GM23338 (cell line): ENCODE results near the gene EXD3. TPM values are rescaled to one million over a fixed set of nuclear protein-coding genes. Genes with fewer than 3 reads are reported as not detected.

Experiments
- ATAC-seq: fragments of 200-7000 bp; cut with Tn5 transposase; 3 replicates; pipeline ENCODE4 v1.9.1; 2020
- DNase-seq: peaks from one replicate; pipeline ENCODE4 v3.0.0-alpha.2; 2015; ENCODE audit warnings: low spot score
- H2AFZ ChIP-seq: fragments of 200-600 bp; sonication (generic); 2 replicates; pipeline ENCODE4 v1.8.0; 2016; ENCODE audit warnings: antibody characterized with exemption, mild to moderate bottlenecking, moderate library complexity
- H3F3A ChIP-seq: fragments of 200-600 bp; sonication (generic); replicated peaks from 2 replicates; pipeline ENCODE4 v1.8.0; 2017; ENCODE audit warnings: antibody characterized with exemption, mixed run types, low read depth
- H3K27ac ChIP-seq: fragments of 200-600 bp; sonication (generic); 2 replicates; pipeline ENCODE4 v1.6.1; 2016; ENCODE audit warnings: low read depth
- H3K27me3 ChIP-seq: fragments of 200-600 bp; sonication (generic); 2 replicates; pipeline ENCODE4 v1.8.0; 2016; ENCODE audit warnings: mild to moderate bottlenecking, mixed run types, moderate library complexity; ENCODE audit not compliant: insufficient read depth
- H3K36me3 ChIP-seq: fragments of 200-600 bp; sonication (generic); 2 replicates; pipeline ENCODE4 v1.8.0; 2016; ENCODE audit warnings: mild to moderate bottlenecking; ENCODE audit not compliant: insufficient read depth
- H3K4me1 ChIP-seq: fragments of 200-600 bp; sonication (generic); 2 replicates; pipeline ENCODE4 v1.8.0; 2016; ENCODE audit warnings: mild to moderate bottlenecking, moderate library complexity; ENCODE audit not compliant: insufficient read depth
- H3K4me2 ChIP-seq: fragments of 200-600 bp; sonication (generic); 2 replicates; pipeline ENCODE4 v1.7.1; 2017; ENCODE audit warnings: mixed run types
- H3K4me3 ChIP-seq: fragments of 200-600 bp; sonication (generic); 2 replicates; pipeline ENCODE4 v1.6.1; 2016; ENCODE audit warnings: mixed run types
- H3K79me2 ChIP-seq: fragments of 200-600 bp; sonication (generic); replicated peaks from 2 replicates; pipeline ENCODE4 v1.8.0; 2017; ENCODE audit warnings: mild to moderate bottlenecking; ENCODE audit not compliant: insufficient read depth
- H3K9me2 ChIP-seq: fragments of 200-600 bp; sonication (generic); 2 replicates; pipeline ENCODE4 v1.8.0; 2017; ENCODE audit not compliant: insufficient read depth
- H4K20me1 ChIP-seq: fragments of 200-600 bp; sonication (generic); replicated peaks from 2 replicates; pipeline ENCODE4 v1.8.0; 2017; ENCODE audit warnings: mild to moderate bottlenecking; ENCODE audit not compliant: insufficient read depth
- H3K27ac Mint-ChIP-seq: 2 replicates; pipeline ENCODE4 v1.8.0; 2020; ENCODE audit warnings: inconsistent platforms, mild to moderate bottlenecking, moderate library complexity, mixed read lengths
- H3K27me3 Mint-ChIP-seq: 3 replicates; pipeline ENCODE4 v1.8.0; 2022; ENCODE audit warnings: low read depth, mild to moderate bottlenecking, moderate library complexity, mixed read lengths, inconsistent platforms; ENCODE audit not compliant: insufficient read depth, poor library complexity
- H3K36me3 Mint-ChIP-seq: 3 replicates; pipeline ENCODE4 v1.8.0; 2021; ENCODE audit warnings: low read depth, mild to moderate bottlenecking, inconsistent platforms, moderate library complexity, mixed read lengths
- H3K4me1 Mint-ChIP-seq: 3 replicates; pipeline ENCODE4 v1.8.0; 2020; ENCODE audit warnings: mild to moderate bottlenecking, inconsistent platforms, mixed read lengths
- H3K4me3 Mint-ChIP-seq: 3 replicates; pipeline ENCODE4 v1.8.0; 2021; ENCODE audit warnings: moderate library complexity, mild to moderate bottlenecking, inconsistent platforms, mixed read lengths
- H3K9me3 Mint-ChIP-seq: 3 replicates; pipeline ENCODE4 v1.8.0; 2020; ENCODE audit warnings: moderate library complexity, mild to moderate bottlenecking, inconsistent platforms, mixed read lengths
- CREB1 ChIP-seq: fragments of 250-450 bp; sonication (Bioruptor Pico); IDR thresholded peaks from 2 replicates; pipeline ENCODE4 v1.5.0; 2020; ENCODE audit warnings: low read depth, mild to moderate bottlenecking, moderate library complexity
- ETS1 ChIP-seq: IDR thresholded peaks from 2 replicates; pipeline ENCODE4 v1.6.1; 2016; ENCODE audit warnings: antibody characterized with exemption
- EZH2 ChIP-seq: fragments of 200-600 bp; sonication (generic); IDR thresholded peaks from one replicate; pipeline ENCODE4 v1.8.0; 2017; ENCODE audit warnings: antibody characterized with exemption, mild to moderate bottlenecking, low read depth; ENCODE audit not compliant: unreplicated experiment
- EZH2phosphoT487 ChIP-seq: fragments of 200-600 bp; sonication (generic); IDR thresholded peaks from one replicate; pipeline ENCODE4 v1.8.1; 2018; ENCODE audit warnings: antibody characterized with exemption; ENCODE audit not compliant: unreplicated experiment
- JUNB ChIP-seq: IDR thresholded peaks from one replicate; pipeline ENCODE4 v1.6.1; 2016; ENCODE audit warnings: antibody characterized with exemption; ENCODE audit not compliant: unreplicated experiment
- POLR2AphosphoS5 ChIP-seq: IDR thresholded peaks from 2 replicates; pipeline ENCODE4 v1.6.1; 2016; ENCODE audit warnings: antibody characterized with exemption, low read depth
- STAT1 ChIP-seq: IDR thresholded peaks from one replicate; pipeline ENCODE4 v1.6.1; 2016; ENCODE audit warnings: antibody characterized with exemption; ENCODE audit not compliant: unreplicated experiment
- ZNF114 ChIP-seq: fragments of 250-450 bp; sonication (Bioruptor Pico); IDR thresholded peaks from 2 replicates; pipeline ENCODE4 v1.5.0; 2020; ENCODE audit warnings: mild to moderate bottlenecking, moderate library complexity
- ZNF331 ChIP-seq: fragments of 250-450 bp; sonication (Bioruptor Pico); IDR thresholded peaks from 2 replicates; pipeline ENCODE4 v1.5.0; 2020; ENCODE audit warnings: low read depth, mild to moderate bottlenecking, moderate library complexity
- ZNF462 ChIP-seq: fragments of 250-450 bp; sonication (Bioruptor Pico); IDR thresholded peaks from 2 replicates; pipeline ENCODE4 v1.5.0; 2020; ENCODE audit warnings: mild to moderate bottlenecking, moderate library complexity
- polyA plus RNA-seq: library from polyadenylated mRNA; unstranded; fragments of >200 nt; fragmentation: Nextera tagmentation; extraction: Ambion mirVana; gene quantifications from 2 replicates; pipeline ENCODE4 v1.2.1, GENCODE V29; 2016
- total RNA-seq: library from RNA; depleted of rRNA; stranded (reverse); fragments of >200 nt; shearing (Covaris generic); gene quantifications from 2 replicates; pipeline ENCODE4 v1.2.3, GENCODE V29; 2014

The EXD3 gene
- total and polyA plus RNA-seq, 2 experiments from 2014 or later: 3.6 to 9.7 TPM

- TF ChIP-seq ZNF462 (CRISPR knock-in tag) (no peak), STAT1 (no peak)
Observed at GRCh38 chr9:137422604-137423513, at the start of gene EXD3, which contains the start of gene NOXA1 (continued).

DNA sequence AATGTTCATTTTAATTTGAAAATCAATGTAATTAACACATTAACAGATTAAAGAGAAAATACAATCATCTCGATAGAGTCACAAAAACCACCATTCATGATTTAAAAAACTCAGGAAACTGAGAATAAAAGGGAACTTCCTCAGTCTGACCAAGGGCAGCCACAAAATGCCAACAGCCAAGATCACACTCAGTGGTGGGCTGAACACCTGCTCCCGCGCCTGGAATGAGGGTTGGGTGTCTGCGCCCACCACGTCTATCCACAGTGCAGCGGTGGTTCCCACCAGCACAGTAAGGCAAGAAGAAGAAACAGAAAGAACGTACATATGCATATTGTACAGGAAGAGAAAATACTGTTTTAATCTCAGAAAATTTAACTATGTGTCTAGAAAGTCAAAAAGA is 47.8 kb upstream of the EXD3 start:
- no peak overlapping the region for H2AFZ ChIP-seq
- no peak for ATAC-seq
- no peaks in the 10 kb centered on the region for H3K4me1 ChIP-seq
- peaks cover 10% of the 10 kb centered on the region for H3K27me3 Mint-ChIP-seq
- no peak overlapping the region for H3K4me3 ChIP-seq
- H3K27me3 ChIP-seq: no peaks in the 10 kb centered on the region
- no peak overlapping the region for H3K4me2 ChIP-seq
- peaks cover 8% of the 10 kb centered on the region; the same call in 2 of the 3 replicates for H3K36me3 Mint-ChIP-seq
- H3K4me3 Mint-ChIP-seq: no peak overlapping the region
- H3K27ac ChIP-seq: no peak overlapping the region
- no peak overlapping the region for H3K27ac Mint-ChIP-seq
- DNase-seq: no peak
- H3F3A ChIP-seq: no peaks in the 10 kb centered on the region
- H3K9me2 ChIP-seq: no peaks in the 10 kb centered on the region
- H3K4me1 Mint-ChIP-seq: no peaks in the 10 kb centered on the region
- H3K9me3 Mint-ChIP-seq: peaks cover 23% of the 10 kb centered on the region
- no peaks in the 10 kb centered on the region for H4K20me1 ChIP-seq
- H3K79me2 ChIP-seq: no peaks in the 10 kb centered on the region
- H3K36me3 ChIP-seq: no peaks in the 10 kb centered on the region; the same call in 1 of the 2 replicates
- no peak for TF ChIP-seq ZNF331 (CRISPR knock-in tag)
- TF ChIP-seq JUNB: no peak
- no peak for TF ChIP-seq STAT1
- no peak for TF ChIP-seq CREB1 (CRISPR knock-in tag)
- TF ChIP-seq EZH2: no peak
- TF ChIP-seq EZH2phosphoT487: no peak
- no peak for TF ChIP-seq ETS1
- TF ChIP-seq ZNF114 (CRISPR knock-in tag): no peak
- TF ChIP-seq POLR2AphosphoS5: no peak
